Measurements from ENCODE around the gene ASXL2. TPM values are rescaled to one million over a fixed set of nuclear protein-coding genes. Genes with fewer than 3 reads are reported as not detected.

The ASXL2 gene
- total RNA-seq, 1 experiment from 2014 or later: 35.7 TPM

DNA sequence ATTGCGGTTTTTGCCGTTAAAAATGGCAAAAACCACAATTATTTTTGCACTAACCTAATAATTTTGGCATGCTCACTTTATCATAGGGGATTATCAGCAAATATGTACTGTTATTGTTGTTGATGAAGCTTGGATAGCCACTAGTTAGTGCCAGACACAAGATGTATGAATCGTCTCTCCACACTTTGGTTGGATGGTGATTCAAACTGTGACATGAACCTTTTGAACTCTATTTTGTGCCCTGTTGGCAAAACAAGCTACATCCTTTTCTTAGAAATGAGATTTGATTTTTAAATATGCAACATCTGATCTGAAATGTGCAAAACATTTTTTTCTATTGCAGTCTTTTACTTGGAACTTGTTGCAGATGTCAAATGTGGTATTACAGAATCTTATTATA, 156.1 kb downstream of the ASXL2 start:
- H3K27ac Mint-ChIP-seq (ENCODE audit: unreplicated experiment): no peak overlapping the region
- H3K27me3 ChIP-seq (replicated peaks; ENCODE audit: control insufficient read depth, insufficient read depth, low read length): no peaks in the 10 kb centered on the region; the same call in 1 of the 2 replicates
- ChIA-PET POLR2A (no interaction called here), CTCF (no interaction called here)
- H3K4me1 Mint-ChIP-seq (ENCODE audit: low read depth, unreplicated experiment): no peaks in the 10 kb centered on the region
- no peak overlapping the region for H3K4me3 Mint-ChIP-seq (ENCODE audit: unreplicated experiment)
- no TSS peak for BruUV-seq (replicated peaks)
- no peaks in the 10 kb centered on the region for H3K9me3 ChIP-seq
- H3K4me1 ChIP-seq: no peaks in the 10 kb centered on the region
- no peak overlapping the region for H3K4me3 ChIP-seq (ENCODE audit: low read depth, low read length)
- DNase-seq: no peak
- H3K9me3 Mint-ChIP-seq (ENCODE audit: unreplicated experiment): no peaks in the 10 kb centered on the region
- H3K36me3 Mint-ChIP-seq (ENCODE audit: insufficient read depth, unreplicated experiment): no peaks in the 10 kb centered on the region
- no peaks in the 10 kb centered on the region for H3K27me3 Mint-ChIP-seq (ENCODE audit: insufficient read depth, unreplicated experiment)
- intact Hi-C loops (cut with micrococcal nuclease; ENCODE audit: unreplicated experiment): no loop called here
- H3K36me3 ChIP-seq (ENCODE audit: control insufficient read depth, insufficient read depth, low read length): no peaks in the 10 kb centered on the region
- TF ChIP-seq, protein P1, sequence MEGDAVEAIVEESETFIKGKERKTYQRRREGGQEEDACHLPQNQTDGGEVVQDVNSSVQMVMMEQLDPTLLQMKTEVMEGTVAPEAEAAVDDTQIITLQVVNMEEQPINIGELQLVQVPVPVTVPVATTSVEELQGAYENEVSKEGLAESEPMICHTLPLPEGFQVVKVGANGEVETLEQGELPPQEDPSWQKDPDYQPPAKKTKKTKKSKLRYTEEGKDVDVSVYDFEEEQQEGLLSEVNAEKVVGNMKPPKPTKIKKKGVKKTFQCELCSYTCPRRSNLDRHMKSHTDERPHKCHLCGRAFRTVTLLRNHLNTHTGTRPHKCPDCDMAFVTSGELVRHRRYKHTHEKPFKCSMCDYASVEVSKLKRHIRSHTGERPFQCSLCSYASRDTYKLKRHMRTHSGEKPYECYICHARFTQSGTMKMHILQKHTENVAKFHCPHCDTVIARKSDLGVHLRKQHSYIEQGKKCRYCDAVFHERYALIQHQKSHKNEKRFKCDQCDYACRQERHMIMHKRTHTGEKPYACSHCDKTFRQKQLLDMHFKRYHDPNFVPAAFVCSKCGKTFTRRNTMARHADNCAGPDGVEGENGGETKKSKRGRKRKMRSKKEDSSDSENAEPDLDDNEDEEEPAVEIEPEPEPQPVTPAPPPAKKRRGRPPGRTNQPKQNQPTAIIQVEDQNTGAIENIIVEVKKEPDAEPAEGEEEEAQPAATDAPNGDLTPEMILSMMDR (IDR thresholded peaks at IDR 0.05; ENCODE audit: insufficient read depth in 1 of 2, low read depth in 1 of 2, low read length in 1 of 2, severe bottlenecking in 1 of 2, unreplicated experiment in 1 of 2): no peak

GRCh38 chr2:25720575-25720974, 157.7 kb downstream of the ASXL2 start:
- no peak for DNase-seq
- Histone ChIP-seq H3K36me3 (ENCODE audit: control insufficient read depth, insufficient read depth, low read length) (no peaks in the 10 kb centered on the region), H3K27me3 (replicated peaks; ENCODE audit: control insufficient read depth, insufficient read depth, low read length) (no peaks in the 10 kb centered on the region; the same call in 1 of the 2 replicates), H3K4me3 (ENCODE audit: low read depth, low read length) (no peak overlapping the region), H3K9me3 (no peaks in the 10 kb centered on the region), H3K4me1 (no peaks in the 10 kb centered on the region)
- Mint-ChIP-seq H3K27ac (ENCODE audit: unreplicated experiment) (no peak overlapping the region), H3K27me3 (ENCODE audit: insufficient read depth, unreplicated experiment) (no peaks in the 10 kb centered on the region), H3K4me1 (ENCODE audit: low read depth, unreplicated experiment) (no peaks in the 10 kb centered on the region), H3K4me3 (ENCODE audit: unreplicated experiment) (no peak overlapping the region), H3K36me3 (ENCODE audit: insufficient read depth, unreplicated experiment) (no peaks in the 10 kb centered on the region), H3K9me3 (ENCODE audit: unreplicated experiment) (no peaks in the 10 kb centered on the region)
- CTCF ChIA-PET: no interaction called here
- POLR2A ChIA-PET: no interaction called here
- intact Hi-C loops (cut with micrococcal nuclease; ENCODE audit: unreplicated experiment): no loop called here
- BruUV-seq (replicated peaks): no TSS peak
- TF ChIP-seq, protein P1 (IDR thresholded peaks at IDR 0.05; ENCODE audit: insufficient read depth in 1 of 2, low read depth in 1 of 2, low read length in 1 of 2, severe bottlenecking in 1 of 2, unreplicated experiment in 1 of 2): no peak

- intact Hi-C loops (cut with micrococcal nuclease; ENCODE audit: unreplicated experiment): no loop called here
- H3K4me3 Mint-ChIP-seq (ENCODE audit: unreplicated experiment): no peak overlapping the region
- BruUV-seq (replicated peaks): no TSS peak
- H3K9me3 ChIP-seq: no peaks in the 10 kb centered on the region
- no peak overlapping the region for H3K4me3 ChIP-seq (ENCODE audit: low read depth, low read length)
- H3K9me3 Mint-ChIP-seq (ENCODE audit: unreplicated experiment): no peaks in the 10 kb centered on the region
- H3K4me1 Mint-ChIP-seq (ENCODE audit: low read depth, unreplicated experiment): no peaks in the 10 kb centered on the region
- H3K36me3 ChIP-seq (ENCODE audit: control insufficient read depth, insufficient read depth, low read length): no peaks in the 10 kb centered on the region
- POLR2A ChIA-PET: no interaction called here
- no peaks in the 10 kb centered on the region for H3K4me1 ChIP-seq
- H3K36me3 Mint-ChIP-seq (ENCODE audit: insufficient read depth, unreplicated experiment): no peaks in the 10 kb centered on the region
- DNase-seq: peak in 1 of 2 experiments; percentile 29
- no peaks in the 10 kb centered on the region for H3K27me3 Mint-ChIP-seq (ENCODE audit: insufficient read depth, unreplicated experiment)
- TF ChIP-seq, protein P1 (IDR thresholded peaks at IDR 0.05; ENCODE audit: insufficient read depth in 1 of 2, low read depth in 1 of 2, low read length in 1 of 2, severe bottlenecking in 1 of 2, unreplicated experiment in 1 of 2): peak; percentile 21 to 25
- H3K27ac Mint-ChIP-seq (ENCODE audit: unreplicated experiment): no peak overlapping the region
- H3K27me3 ChIP-seq (replicated peaks; ENCODE audit: control insufficient read depth, insufficient read depth, low read length): no peaks in the 10 kb centered on the region
- CTCF ChIA-PET: interaction anchor here (0.5 kb wide), 1 partner anchor 236 kb away, joined by 3 read pairs; no protein-coding TSS in a partner anchor
These were observed 163.5 kb downstream of the ASXL2 start for GRCh38 chr2:25714740-25715139.
